Measurements from ENCODE around the gene SLC22A15.
A peak's percentile ranks its signal among the peaks of the same experiment; 100 is the strongest.
"Not testable (repeated sequence)": the region's sequence is repeated elsewhere in the genome, so short reads cannot be mapped to it uniquely, and the experiment has no call there.

The SLC22A15 gene

DNA sequence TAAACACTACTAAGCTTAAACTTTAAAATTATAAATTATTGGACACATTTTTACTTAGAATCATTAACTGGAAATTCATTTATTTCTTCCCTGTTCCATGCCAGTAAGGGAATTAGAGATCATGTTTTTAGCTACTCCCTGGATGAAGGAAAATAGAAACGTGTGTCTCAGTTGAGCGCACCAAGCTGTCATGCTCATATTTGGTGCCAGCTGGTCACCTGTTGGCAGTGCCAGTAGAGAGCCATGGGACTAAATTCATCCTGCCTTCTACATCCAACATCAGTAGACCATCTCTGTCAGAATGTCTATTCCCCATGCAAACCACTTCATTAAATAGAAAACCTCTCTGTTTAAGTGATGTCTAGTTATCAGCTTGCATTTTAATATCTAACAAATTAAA, 17.4 kb upstream of the SLC22A15 start:
- no peak for TF ChIP-seq POLR2AphosphoS5 (IDR thresholded peaks at IDR 0.05; ENCODE audit: low read depth, low read length)
- FAIRE-seq (no peak), DNase-seq (ENCODE audit: insufficient read length) (no peak)

DNA sequence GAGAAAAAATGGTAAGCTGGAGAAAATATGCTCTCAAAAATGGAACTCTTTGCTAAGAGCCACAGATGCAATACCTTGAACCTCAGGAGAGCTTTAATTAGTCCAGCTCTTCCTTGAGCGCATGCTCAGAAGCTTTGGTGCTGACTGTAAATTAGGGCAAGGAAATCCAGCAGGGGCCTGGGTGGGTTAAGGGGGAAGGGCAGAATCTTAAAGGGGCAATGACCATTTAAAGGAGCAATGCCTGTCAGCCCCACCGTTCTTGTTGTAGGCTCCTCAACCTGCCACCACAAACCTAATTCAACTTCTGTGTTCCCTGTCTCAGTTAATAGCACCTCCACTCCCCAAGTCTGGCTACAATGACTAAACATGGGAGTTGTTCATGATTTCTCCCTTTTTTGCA, 6.8 kb upstream of the SLC22A15 start:
- FAIRE-seq (no peak), DNase-seq (ENCODE audit: insufficient read length) (no peak)
- no peak for TF ChIP-seq TAF1 (IDR thresholded peaks at IDR 0.05; ENCODE audit: borderline replicate concordance, low read depth, low read length)
- no peak for TF ChIP-seq POLR2AphosphoS5 (IDR thresholded peaks at IDR 0.05; ENCODE audit: low read depth, low read length)
- no peak for TF ChIP-seq POLR2A (IDR thresholded peaks at IDR 0.05; ENCODE audit: low read depth, low read length)

DNA sequence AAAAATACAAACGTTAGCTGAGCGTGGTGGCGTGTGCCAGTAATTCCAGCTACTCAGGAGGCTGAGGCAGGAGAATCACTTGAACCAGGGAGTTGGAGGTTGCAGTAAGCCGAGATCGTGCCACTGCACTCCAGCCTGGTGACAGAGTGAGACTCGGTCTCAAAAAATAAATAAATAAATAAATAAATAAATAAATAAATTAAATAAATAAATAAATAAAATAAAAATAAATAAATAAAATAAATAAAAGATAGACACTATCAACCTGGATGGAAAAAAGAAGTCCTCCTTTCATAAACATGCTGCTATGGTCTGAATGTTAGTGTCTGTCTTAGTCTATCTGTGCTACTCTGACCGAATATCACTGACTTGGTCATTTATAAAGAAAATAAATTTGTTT, 4.5 kb upstream of the SLC22A15 start:
- FAIRE-seq; DNase-seq (ENCODE audit: insufficient read length): not testable (repeated sequence)

DNA sequence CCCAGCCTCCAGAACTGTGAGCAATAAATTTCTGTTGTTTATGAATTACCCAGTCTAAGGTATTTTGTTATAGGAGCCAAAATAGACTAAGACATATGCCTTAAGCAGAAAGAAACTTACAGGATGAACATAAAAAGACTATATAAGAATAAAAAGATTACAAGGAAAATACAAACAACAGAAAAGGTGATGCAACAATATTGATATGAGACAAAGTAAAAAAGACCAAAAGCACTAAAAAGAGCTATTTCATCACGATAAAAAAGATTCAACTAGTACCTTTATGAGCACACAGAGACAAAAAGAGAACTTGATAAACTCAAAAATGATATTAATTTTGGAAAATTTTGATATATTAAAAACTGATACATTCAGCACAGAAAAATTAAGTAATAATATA, 3.2 kb upstream of the SLC22A15 start:
- no peak for DNase-seq (ENCODE audit: insufficient read length)
- no peak for TF ChIP-seq TAF1 (IDR thresholded peaks at IDR 0.05; ENCODE audit: borderline replicate concordance, low read depth, low read length)
- no peak for FAIRE-seq

DNA sequence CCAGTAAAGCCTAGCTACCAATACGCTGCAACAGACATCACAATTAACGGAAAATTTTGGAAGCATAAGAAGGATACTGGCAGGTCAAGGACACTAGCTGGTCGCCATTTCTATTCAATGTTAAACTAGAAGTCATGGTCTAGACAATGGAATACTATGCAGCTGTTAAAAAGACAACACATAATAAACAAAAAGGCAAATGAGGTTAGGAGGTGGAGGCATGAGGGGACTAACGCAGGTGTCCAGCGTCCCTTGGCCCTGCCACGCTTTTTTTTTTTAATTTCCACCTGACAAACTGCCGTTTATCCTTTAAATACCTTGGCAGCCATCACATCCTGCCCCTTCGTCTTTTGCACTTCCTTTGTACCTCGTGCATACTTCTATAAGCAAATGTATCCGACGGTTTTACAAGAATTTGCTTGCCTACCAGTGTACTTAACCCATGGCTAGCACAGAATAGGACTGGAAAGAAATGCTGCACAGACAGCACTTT, 698 bp upstream of the SLC22A15 start:
- FAIRE-seq (no peak), DNase-seq (ENCODE audit: insufficient read length) (no peak)
- TF ChIP-seq TAF1 (IDR thresholded peaks at IDR 0.05; ENCODE audit: borderline replicate concordance, low read depth, low read length): no peak

DNA sequence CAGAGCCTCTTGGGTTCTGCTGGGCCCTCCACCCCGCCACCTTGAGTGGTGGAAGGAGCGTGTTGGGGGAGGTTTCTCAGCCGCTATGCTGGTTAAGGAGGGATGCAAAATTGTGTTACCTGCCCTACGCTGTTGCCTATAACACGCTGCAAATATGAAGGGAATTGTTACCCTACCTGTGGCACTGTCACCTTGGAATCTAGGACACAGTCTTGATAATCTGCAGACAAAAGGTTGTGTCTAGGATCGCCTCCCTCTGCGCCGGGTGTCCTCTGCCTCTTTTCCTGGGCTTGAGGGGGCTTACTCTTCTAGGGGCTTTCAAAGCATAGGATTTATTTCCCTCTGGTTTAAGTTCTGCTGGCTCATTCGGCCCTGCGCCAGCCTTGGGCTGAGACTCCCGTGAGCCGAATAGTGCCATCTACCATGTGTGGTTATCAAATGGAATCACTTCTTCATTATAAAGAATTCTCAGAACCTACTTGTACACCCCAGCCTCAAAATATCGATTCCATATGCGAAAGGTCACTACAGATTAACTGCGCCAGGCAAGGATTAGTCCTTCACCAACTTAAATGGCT, 697 bp downstream of the SLC22A15 start:
- TF ChIP-seq POLR2AphosphoS5 (IDR thresholded peaks at IDR 0.05; ENCODE audit: low read depth, low read length): no peak
- TF ChIP-seq TAF1 (IDR thresholded peaks at IDR 0.05; ENCODE audit: borderline replicate concordance, low read depth, low read length): no peak
- no peak for TF ChIP-seq POLR2A (IDR thresholded peaks at IDR 0.05; ENCODE audit: low read depth, low read length)
- FAIRE-seq (no peak), DNase-seq (ENCODE audit: insufficient read length) (no peak)

DNA sequence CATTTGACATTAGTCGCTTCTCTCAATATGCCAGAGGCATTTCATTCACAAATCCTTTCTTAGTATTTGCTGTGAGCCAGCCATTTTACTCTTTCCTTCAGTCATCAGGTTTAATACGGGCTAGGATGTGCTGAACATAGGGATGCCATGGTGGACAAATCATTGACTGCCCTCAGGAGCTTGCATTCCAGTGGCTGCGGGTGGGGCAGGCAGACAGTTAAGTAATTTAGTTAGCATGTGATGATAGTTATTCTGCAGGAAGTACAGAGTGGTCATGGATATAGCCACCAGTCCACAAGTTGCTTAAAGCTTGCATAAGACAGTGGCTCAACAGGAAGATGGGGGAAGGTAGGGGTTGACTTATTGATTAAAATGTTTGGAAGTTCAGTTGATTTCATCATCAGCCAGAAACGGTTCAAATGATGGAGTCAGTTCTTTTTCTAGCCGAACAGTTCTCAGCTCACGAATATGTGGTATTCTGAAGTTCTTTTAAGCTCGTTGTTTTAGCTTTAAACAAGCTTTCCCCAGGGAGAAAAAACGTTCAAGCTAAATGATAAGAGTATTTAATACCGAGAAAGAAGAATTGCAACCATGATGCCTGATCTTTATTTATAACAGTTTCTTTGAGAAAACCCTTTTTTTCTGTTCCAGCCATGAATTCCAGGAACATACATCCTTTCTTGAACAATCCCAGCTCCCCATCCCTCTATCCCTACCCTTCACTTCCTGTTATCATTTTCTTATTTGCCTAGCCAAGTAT, 1.4 kb downstream of the SLC22A15 start:
- FAIRE-seq (no peak), DNase-seq (ENCODE audit: insufficient read length) (no peak)
- TF ChIP-seq TAF1 (IDR thresholded peaks at IDR 0.05; ENCODE audit: borderline replicate concordance, low read depth, low read length): no peak
- no peak for TF ChIP-seq POLR2A (IDR thresholded peaks at IDR 0.05; ENCODE audit: low read depth, low read length)
- TF ChIP-seq POLR2AphosphoS5 (IDR thresholded peaks at IDR 0.05; ENCODE audit: low read depth, low read length): no peak

DNA sequence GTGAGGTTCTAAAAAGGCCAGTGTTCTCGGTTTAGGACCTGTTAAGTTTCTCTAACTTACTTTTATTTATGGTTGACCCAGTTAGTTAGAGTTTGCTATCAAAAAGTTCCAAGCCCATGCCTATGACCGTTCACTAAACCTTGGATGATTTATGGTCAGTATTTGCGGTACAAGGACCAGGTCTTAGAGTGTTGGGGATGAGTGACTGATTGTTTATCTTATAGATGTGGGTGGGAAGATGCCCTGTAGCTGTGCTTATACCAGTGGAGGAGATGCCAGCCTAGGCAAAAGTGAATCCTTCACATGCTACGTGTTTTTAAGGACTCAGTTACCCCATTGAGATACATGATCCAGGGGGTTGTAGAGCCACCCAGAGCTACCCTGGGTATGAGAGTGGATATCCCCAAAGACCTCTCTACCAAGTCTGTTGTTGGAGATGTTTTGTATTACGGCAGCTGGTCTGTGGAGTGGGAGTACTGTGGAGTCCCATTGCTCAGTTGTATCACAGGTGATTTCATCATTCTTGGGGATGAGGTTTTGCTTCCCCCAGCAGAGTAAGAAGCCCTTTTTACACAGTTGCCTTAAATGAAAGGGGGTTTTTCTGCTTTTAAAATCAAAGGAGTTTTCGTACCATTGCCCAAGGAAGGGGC, 2.1 kb downstream of the SLC22A15 start:
- TF ChIP-seq POLR2A (IDR thresholded peaks at IDR 0.05; ENCODE audit: low read depth, low read length) (no peak), TAF1 (IDR thresholded peaks at IDR 0.05; ENCODE audit: borderline replicate concordance, low read depth, low read length) (no peak), POLR2AphosphoS5 (IDR thresholded peaks at IDR 0.05; ENCODE audit: low read depth, low read length) (no peak)
- DNase-seq (ENCODE audit: insufficient read length) (no peak), FAIRE-seq (no peak)

DNA sequence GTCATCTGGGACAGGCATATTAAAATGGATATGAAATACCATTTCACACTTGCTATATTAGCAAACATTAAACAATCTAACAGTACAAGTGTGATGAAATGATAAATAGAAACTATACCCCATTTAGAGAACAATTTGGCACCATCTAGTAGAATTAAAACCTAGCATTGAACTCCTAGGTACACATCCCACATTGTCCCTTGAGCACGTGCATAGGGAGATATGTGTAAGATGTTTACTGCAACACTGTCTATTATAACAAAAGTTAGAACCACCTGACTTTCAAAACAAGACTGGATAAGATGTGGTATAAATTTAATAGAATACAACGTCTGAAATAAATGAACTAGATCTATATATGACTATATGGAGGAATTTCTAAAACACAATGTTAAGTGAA, 3.8 kb downstream of the SLC22A15 start:
- TF ChIP-seq POLR2AphosphoS5 (IDR thresholded peaks at IDR 0.05; ENCODE audit: low read depth, low read length): no peak
- TF ChIP-seq TAF1 (IDR thresholded peaks at IDR 0.05; ENCODE audit: borderline replicate concordance, low read depth, low read length): no peak
- no peak for TF ChIP-seq POLR2A (IDR thresholded peaks at IDR 0.05; ENCODE audit: low read depth, low read length)
- no peak for FAIRE-seq
- DNase-seq (ENCODE audit: insufficient read length): no peak

DNA sequence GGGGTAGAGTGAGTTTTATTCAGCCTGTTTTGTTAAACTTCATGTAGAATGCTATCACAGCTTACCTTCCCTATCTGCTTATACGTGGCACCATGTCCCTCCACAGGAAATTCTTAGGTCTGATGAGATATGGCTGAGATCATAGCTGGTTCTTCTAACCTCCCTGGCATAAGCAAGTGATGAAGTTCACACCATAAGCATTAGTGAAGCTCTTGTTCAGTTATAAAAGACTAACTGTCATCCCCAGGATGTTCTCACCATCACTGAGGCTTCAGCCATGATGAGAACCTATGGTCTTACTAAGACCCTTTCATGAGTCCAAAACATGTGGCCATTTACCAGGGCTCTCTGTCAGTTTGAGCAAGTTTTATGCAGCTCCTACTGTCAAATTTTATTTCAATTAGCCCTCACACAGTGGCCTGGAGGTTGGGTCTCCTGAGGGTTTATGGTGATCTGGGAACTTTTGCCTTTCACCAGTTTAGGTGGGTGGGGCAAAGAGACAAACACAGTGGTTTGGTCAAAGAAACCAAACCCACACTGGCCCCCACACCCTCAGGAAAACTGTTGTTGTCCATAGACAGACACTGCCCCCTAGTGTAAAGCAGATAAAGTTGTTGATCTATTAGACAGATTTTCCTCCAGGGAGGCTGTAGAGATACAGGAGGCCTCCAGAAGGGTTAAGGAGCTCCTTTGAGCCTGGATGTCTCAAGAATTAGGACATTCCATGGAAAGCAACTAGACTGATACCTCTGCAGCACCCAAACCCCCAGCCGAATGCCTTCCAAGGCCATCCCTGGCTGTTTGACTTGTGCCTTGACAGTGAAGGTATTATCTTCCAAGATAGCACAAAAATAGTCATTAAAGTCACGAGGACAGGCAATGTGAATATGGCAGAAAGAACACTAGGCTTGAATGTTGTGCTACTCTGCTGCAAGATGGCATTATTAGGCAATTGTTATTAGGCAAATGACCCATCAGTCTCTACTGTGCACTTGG, 5.0 kb downstream of the SLC22A15 start:
- TF ChIP-seq POLR2A (IDR thresholded peaks at IDR 0.05; ENCODE audit: low read depth, low read length) (no peak), TAF1 (IDR thresholded peaks at IDR 0.05; ENCODE audit: borderline replicate concordance, low read depth, low read length) (no peak)
- FAIRE-seq (peak; percentile 81), DNase-seq (ENCODE audit: insufficient read length) (no peak)

DNA sequence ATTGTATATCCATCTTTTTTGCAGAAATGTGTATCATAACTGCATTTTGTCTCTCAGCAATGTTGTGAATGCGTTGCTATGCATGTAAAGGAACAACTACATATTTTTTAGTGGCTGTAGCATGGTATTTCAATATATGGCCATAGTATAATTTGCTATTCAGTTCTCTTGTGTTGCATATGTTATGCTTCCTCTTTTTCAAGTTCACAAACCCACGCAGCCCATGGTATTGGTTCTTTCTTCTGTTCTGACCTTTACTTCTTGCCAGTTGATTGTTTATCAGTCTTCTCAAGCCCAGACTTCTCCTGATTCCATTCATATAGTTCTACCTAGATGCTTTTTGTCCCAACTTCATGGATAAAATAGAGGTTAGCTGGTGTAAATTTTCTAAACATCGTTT, 6.1 kb downstream of the SLC22A15 start:
- FAIRE-seq (no peak), DNase-seq (ENCODE audit: insufficient read length) (no peak)
- no peak for TF ChIP-seq TAF1 (IDR thresholded peaks at IDR 0.05; ENCODE audit: borderline replicate concordance, low read depth, low read length)
- no peak for TF ChIP-seq POLR2AphosphoS5 (IDR thresholded peaks at IDR 0.05; ENCODE audit: low read depth, low read length)
- TF ChIP-seq POLR2A (IDR thresholded peaks at IDR 0.05; ENCODE audit: low read depth, low read length): no peak

Data from GM12892 (cell line).